Neural cell (in vitro differentiated cells): Measurements from ENCODE around the gene PIEZO1. TPM values are rescaled to one million over a fixed set of nuclear protein-coding genes. Genes with fewer than 3 reads are reported as not detected.

Source experiments
- H2AFZ ChIP-seq: fragments of 200-600, 300-800 bp; sonication (generic), shearing (Covaris generic); 2 replicates; pipeline ENCODE4 v1.6.0; 2014; ENCODE audit warnings: low read depth, mild to moderate bottlenecking, antibody characterized with exemption, low read length, moderate library complexity
- H3F3A ChIP-seq: fragments of 200-600 bp; shearing (Covaris generic); 2 replicates; pipeline ENCODE4 v1.6.1; 2016; ENCODE audit warnings: mild to moderate bottlenecking, moderate library complexity, mixed read lengths, antibody characterized with exemption, low read length; ENCODE audit not compliant: insufficient read depth, poor library complexity, severe bottlenecking
- H3K27ac ChIP-seq: fragments of 200-600, 300-800 bp; sonication (generic), shearing (Covaris generic); 2 replicates; pipeline ENCODE4 v1.5.1; 2014; ENCODE audit warnings: mild to moderate bottlenecking, low read length, moderate library complexity
- H3K27me3 ChIP-seq: fragments of 300-800, 200-600 bp; sonication (generic), shearing (Covaris generic); 2 replicates; pipeline ENCODE4 v1.6.0; 2014; ENCODE audit warnings: mild to moderate bottlenecking, low read depth, low read length, moderate library complexity; ENCODE audit not compliant: insufficient read depth
- H3K36me3 ChIP-seq: fragments of 300-800, 200-600 bp; sonication (generic), shearing (Covaris generic); 2 replicates; pipeline ENCODE4 v1.5.1; 2014; ENCODE audit warnings: mild to moderate bottlenecking, antibody characterized with exemption, low read length, moderate library complexity; ENCODE audit not compliant: insufficient read depth
- H3K4me2 ChIP-seq: fragments of 300-800, 200-600 bp; sonication (generic), shearing (Covaris generic); 2 replicates; pipeline ENCODE4 v1.6.0; 2014; ENCODE audit warnings: mild to moderate bottlenecking, low read length
- H3K4me3 ChIP-seq: fragments of 300-800, 200-600 bp; sonication (generic), shearing (Covaris generic); 2 replicates; pipeline ENCODE4 v1.5.1; 2014; ENCODE audit warnings: mild to moderate bottlenecking, low read length, moderate library complexity
- H3K79me2 ChIP-seq: fragments of 200-600 bp; shearing (Covaris generic); replicated peaks from 2 replicates; pipeline ENCODE4 v1.6.0; 2014; ENCODE audit warnings: mild to moderate bottlenecking, low read length, moderate library complexity; ENCODE audit not compliant: insufficient read depth
- H3K9ac ChIP-seq: fragments of 300-800, 200-600 bp; sonication (generic), shearing (Covaris generic); 2 replicates; pipeline ENCODE4 v1.6.1; 2016; ENCODE audit warnings: mild to moderate bottlenecking, low read length, mixed read lengths
- H3K9me2 ChIP-seq: fragments of 200-600 bp; shearing (Covaris generic); 2 replicates; pipeline ENCODE4 v1.6.1; 2016; ENCODE audit warnings: mild to moderate bottlenecking, low read length, mixed read lengths; ENCODE audit not compliant: insufficient read depth
- H3K9me3 ChIP-seq: fragments of 200-600, 300-800 bp; sonication (generic), shearing (Covaris generic); 2 replicates; pipeline ENCODE4 v1.6.1; 2016; ENCODE audit warnings: mild to moderate bottlenecking, mixed run types, low read length, moderate library complexity, mixed read lengths
- H4K20me1 ChIP-seq: fragments of 200-600 bp; shearing (Covaris generic); 2 replicates; pipeline ENCODE4 v1.6.1; 2016; ENCODE audit warnings: mild to moderate bottlenecking, mixed run types; ENCODE audit not compliant: insufficient read depth
- EP300 ChIP-seq: fragments of 450-650 bp; conservative IDR thresholded peaks from 2 replicates; pipeline ENCODE4 v1.6.1; 2014; ENCODE audit warnings: antibody characterized with exemption, mild to moderate bottlenecking, moderate library complexity; ENCODE audit not compliant: poor library complexity, severe bottlenecking
- EZH2 ChIP-seq: fragments of 200-600, 300-800 bp; shearing (Covaris generic), sonication (generic); IDR thresholded peaks from 2 replicates; pipeline ENCODE4 v1.6.1; 2014; ENCODE audit warnings: antibody characterized with exemption, low read length, borderline replicate concordance, mild to moderate bottlenecking; ENCODE audit not compliant: insufficient read depth, poor library complexity, severe bottlenecking
- MXI1 ChIP-seq: fragments of 450-650 bp; conservative IDR thresholded peaks from 2 replicates; pipeline ENCODE4 v1.6.1; 2014; ENCODE audit warnings: antibody characterized with exemption, mild to moderate bottlenecking; ENCODE audit not compliant: poor library complexity, severe bottlenecking
- POLR2AphosphoS5 ChIP-seq: IDR thresholded peaks from 2 replicates; pipeline ENCODE4 v1.6.1; 2012
- RAD21 ChIP-seq: fragments of 450-650 bp; conservative IDR thresholded peaks from 2 replicates; pipeline ENCODE4 v1.6.1; 2014; ENCODE audit warnings: antibody characterized with exemption, mild to moderate bottlenecking, moderate library complexity
- SMC3 ChIP-seq: fragments of 450-650 bp; conservative IDR thresholded peaks from 2 replicates; pipeline ENCODE4 v1.6.1; 2014; ENCODE audit warnings: antibody characterized with exemption, mild to moderate bottlenecking, moderate library complexity; ENCODE audit not compliant: poor library complexity
- TAF1 ChIP-seq: IDR thresholded peaks from 2 replicates; pipeline ENCODE4 v1.6.1; 2012; ENCODE audit warnings: low read depth
- polyA plus RNA-seq: library from polyadenylated mRNA; depleted of rRNA; stranded (reverse); fragments of >200 nt; gene quantifications from 2 replicates; pipeline ENCODE4 v1.2.3, GENCODE V29; 2014
- TF ChIP-seq, protein P1 (sequence below): fragments of 450-650 bp; IDR thresholded peaks from 2 replicates; pipeline ENCODE4 v1.5.1; 2014; ENCODE audit warnings: antibody characterized with exemption, mild to moderate bottlenecking, moderate library complexity; ENCODE audit not compliant: poor library complexity, severe bottlenecking
- TF ChIP-seq, protein P2 (sequence below): IDR thresholded peaks from 2 replicates; pipeline ENCODE4 v1.6.1; 2012; ENCODE audit warnings: borderline replicate concordance

Gene PIEZO1
- polyA plus RNA-seq, 1 donor from 2014 or later: not detected

DNA sequence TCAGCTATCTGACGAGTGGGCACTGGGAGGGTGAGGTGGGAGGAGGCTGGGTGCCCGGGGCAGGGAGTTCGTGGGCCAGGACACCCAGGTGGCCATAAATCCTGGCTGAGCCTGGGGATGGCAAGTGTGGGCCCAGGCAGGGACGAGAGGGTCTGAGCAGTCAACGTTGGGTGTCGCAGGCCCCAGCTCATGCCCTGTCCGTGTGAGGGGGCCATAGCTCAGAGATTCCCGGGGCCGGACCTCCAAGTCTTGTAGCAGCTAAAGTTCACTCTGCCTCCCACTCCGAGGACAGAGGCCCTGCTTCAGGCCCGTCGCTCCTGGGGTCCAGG, 44.3 kb downstream of the PIEZO1 start:
- H3K9ac ChIP-seq: no peak overlapping the region
- no peak overlapping the region for H3K4me3 ChIP-seq
- TF ChIP-seq, protein P1, sequence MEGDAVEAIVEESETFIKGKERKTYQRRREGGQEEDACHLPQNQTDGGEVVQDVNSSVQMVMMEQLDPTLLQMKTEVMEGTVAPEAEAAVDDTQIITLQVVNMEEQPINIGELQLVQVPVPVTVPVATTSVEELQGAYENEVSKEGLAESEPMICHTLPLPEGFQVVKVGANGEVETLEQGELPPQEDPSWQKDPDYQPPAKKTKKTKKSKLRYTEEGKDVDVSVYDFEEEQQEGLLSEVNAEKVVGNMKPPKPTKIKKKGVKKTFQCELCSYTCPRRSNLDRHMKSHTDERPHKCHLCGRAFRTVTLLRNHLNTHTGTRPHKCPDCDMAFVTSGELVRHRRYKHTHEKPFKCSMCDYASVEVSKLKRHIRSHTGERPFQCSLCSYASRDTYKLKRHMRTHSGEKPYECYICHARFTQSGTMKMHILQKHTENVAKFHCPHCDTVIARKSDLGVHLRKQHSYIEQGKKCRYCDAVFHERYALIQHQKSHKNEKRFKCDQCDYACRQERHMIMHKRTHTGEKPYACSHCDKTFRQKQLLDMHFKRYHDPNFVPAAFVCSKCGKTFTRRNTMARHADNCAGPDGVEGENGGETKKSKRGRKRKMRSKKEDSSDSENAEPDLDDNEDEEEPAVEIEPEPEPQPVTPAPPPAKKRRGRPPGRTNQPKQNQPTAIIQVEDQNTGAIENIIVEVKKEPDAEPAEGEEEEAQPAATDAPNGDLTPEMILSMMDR: no peak
- no peak for TF ChIP-seq SMC3
- no peak for TF ChIP-seq MXI1
- no peak for TF ChIP-seq RAD21
- TF ChIP-seq, protein P2, sequence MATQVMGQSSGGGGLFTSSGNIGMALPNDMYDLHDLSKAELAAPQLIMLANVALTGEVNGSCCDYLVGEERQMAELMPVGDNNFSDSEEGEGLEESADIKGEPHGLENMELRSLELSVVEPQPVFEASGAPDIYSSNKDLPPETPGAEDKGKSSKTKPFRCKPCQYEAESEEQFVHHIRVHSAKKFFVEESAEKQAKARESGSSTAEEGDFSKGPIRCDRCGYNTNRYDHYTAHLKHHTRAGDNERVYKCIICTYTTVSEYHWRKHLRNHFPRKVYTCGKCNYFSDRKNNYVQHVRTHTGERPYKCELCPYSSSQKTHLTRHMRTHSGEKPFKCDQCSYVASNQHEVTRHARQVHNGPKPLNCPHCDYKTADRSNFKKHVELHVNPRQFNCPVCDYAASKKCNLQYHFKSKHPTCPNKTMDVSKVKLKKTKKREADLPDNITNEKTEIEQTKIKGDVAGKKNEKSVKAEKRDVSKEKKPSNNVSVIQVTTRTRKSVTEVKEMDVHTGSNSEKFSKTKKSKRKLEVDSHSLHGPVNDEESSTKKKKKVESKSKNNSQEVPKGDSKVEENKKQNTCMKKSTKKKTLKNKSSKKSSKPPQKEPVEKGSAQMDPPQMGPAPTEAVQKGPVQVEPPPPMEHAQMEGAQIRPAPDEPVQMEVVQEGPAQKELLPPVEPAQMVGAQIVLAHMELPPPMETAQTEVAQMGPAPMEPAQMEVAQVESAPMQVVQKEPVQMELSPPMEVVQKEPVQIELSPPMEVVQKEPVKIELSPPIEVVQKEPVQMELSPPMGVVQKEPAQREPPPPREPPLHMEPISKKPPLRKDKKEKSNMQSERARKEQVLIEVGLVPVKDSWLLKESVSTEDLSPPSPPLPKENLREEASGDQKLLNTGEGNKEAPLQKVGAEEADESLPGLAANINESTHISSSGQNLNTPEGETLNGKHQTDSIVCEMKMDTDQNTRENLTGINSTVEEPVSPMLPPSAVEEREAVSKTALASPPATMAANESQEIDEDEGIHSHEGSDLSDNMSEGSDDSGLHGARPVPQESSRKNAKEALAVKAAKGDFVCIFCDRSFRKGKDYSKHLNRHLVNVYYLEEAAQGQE: no peak
- no peak for TF ChIP-seq TAF1
- TF ChIP-seq EP300: no peak
- no peak for TF ChIP-seq POLR2AphosphoS5
- TF ChIP-seq EZH2: no peak
- no peaks in the 10 kb centered on the region for H3F3A ChIP-seq
- H2AFZ ChIP-seq: no peak overlapping the region
- no peaks in the 10 kb centered on the region for H4K20me1 ChIP-seq
- no peaks in the 10 kb centered on the region for H3K9me2 ChIP-seq
- H3K27ac ChIP-seq: no peak overlapping the region
- no peaks in the 10 kb centered on the region for H3K36me3 ChIP-seq
- H3K79me2 ChIP-seq: no peaks in the 10 kb centered on the region
- H3K9me3 ChIP-seq: no peaks in the 10 kb centered on the region
- H3K27me3 ChIP-seq: no peaks in the 10 kb centered on the region
- no peak overlapping the region for H3K4me2 ChIP-seq

DNA sequence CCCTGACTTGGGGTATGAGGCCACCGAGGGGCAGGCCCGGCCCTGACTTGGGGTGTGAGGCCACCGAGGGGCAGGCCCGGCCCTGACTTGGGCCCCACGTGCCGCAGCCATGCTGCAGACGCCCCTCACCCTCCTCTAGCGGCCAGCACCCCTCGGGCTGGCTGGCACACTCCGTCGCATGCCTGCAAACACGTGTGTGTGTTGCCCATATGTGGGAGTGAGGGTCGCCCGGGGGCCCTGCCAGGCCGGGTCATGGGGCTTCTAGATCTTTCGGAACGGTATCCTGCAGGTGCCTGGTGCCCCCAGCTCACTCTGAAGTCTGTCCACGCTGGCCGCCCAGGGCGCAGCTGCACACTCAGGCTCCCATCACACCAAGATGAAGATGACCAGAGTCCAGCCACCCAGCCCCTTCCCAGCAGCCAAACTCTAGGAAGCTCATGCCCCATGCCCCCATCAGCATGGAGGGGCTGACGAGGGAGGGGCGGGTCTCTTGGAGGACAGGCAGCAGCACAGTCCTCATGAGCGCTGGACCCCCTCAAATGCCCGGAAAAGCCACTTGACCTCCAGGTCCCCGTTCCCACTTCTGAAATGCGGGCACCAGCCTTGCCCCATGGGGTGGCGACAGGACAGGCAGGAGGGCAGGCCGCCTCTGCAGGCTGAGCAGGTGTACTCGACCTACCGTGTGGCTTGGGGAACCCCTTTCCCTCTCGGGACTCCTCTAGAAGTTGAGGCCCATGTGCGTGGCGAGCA, 44.9 kb downstream of the PIEZO1 start:
- no peak overlapping the region for H3K4me3 ChIP-seq
- no peak overlapping the region for H3K4me2 ChIP-seq
- no peaks in the 10 kb centered on the region for H3K9me2 ChIP-seq
- no peaks in the 10 kb centered on the region for H3F3A ChIP-seq
- no peaks in the 10 kb centered on the region for H3K79me2 ChIP-seq
- TF ChIP-seq, protein P2: no peak
- no peak for TF ChIP-seq RAD21
- H3K27me3 ChIP-seq: no peaks in the 10 kb centered on the region
- H3K36me3 ChIP-seq: no peaks in the 10 kb centered on the region
- H3K9ac ChIP-seq: no peak overlapping the region
- H4K20me1 ChIP-seq: no peaks in the 10 kb centered on the region
- H2AFZ ChIP-seq: no peak overlapping the region
- no peak overlapping the region for H3K27ac ChIP-seq
- H3K9me3 ChIP-seq: no peaks in the 10 kb centered on the region
